Esophagus muscularis mucosa (tissue), 4 donors: Measurements from ENCODE around the gene CPNE7. TPM values are rescaled to one million over a fixed set of nuclear protein-coding genes. Genes with fewer than 3 reads are reported as not detected.
A peak's percentile ranks its signal among the peaks of the same experiment; 100 is the strongest.

Experiments used
- DNase-seq: peaks from one replicate; pipeline ENCODE4 v3.0.0-alpha.2; 2017; ENCODE audit errors: extremely low spot score
- H3K27ac ChIP-seq, 4 donors: fragments of 200-600 bp; sonication (generic); replicated peaks in 1 of 4; 1 replicate in 3 of 4; 2 replicates in 1 of 4; pipeline ENCODE4 v1.5.1; 2016 to 2019; ENCODE audit warnings: mild to moderate bottlenecking in 1 of 4
- H3K27me3 ChIP-seq, 4 donors: fragments of 200-600 bp; sonication (generic); one replicate each; pipeline versions ENCODE4 v1.5.1 to v1.6.0; 2016 to 2019
- H3K36me3 ChIP-seq, 4 donors: fragments of 200-600 bp; sonication (generic); one replicate each; pipeline ENCODE4 v1.5.1; 2016 to 2019
- H3K4me1 ChIP-seq, 4 donors: fragments of 200-600 bp; sonication (generic); one replicate each; pipeline ENCODE4 v1.5.1; 2016 to 2019
- H3K4me3 ChIP-seq, 4 donors: fragments of 200-600 bp; sonication (generic); 1 replicate in 2 of 4; 2 replicates in 2 of 4; pipeline ENCODE4 v1.5.1; 2016 to 2019; ENCODE audit warnings: mild to moderate bottlenecking in 4 of 4, moderate library complexity in 1 of 4
- H3K9me3 ChIP-seq, 4 donors: fragments of 200-600 bp; sonication (generic); 1 replicate in 3 of 4; 2 replicates in 1 of 4; pipeline ENCODE4 v1.5.1; 2016 to 2019
- EP300 ChIP-seq: sonication (generic); formaldehyde crosslinking; IDR thresholded peaks from one replicate; pipeline ENCODE4 v1.6.1; 2017; ENCODE audit warnings: antibody characterized with exemption
- POLR2A ChIP-seq: fragments of 450-650 bp; IDR thresholded peaks from one replicate; pipeline ENCODE4 v1.6.1; 2017; ENCODE audit warnings: antibody characterized with exemption, moderate library complexity, mild to moderate bottlenecking, low read depth
- POLR2AphosphoS5 ChIP-seq, 2 donors: sonication (generic); formaldehyde crosslinking; IDR thresholded peaks; one replicate each; pipeline ENCODE4 v1.6.1; 2017; ENCODE audit warnings: antibody characterized with exemption in 2 of 2
- WGBS: methylation state at CpG from one replicate; pipeline ENCODE4 v1.1.5; 2018; 5-methylcytosine and 5-hydroxymethylcytosine counted together
- intact Hi-C: fragments of 100-400 bp; cut with DNase I; formaldehyde crosslinking; loops from one replicate; pipeline ENCODE4 v1.15.1; 2023
- total RNA-seq, 4 donors: library from RNA; depleted of rRNA; stranded (reverse); fragments of >200 nt; gene quantifications; one replicate each; pipeline versions ENCODE4 v1.1.0 to v1.2.1, GENCODE V29; 2016
- TF ChIP-seq, protein P1 (sequence below), 3 experiments: fragments of 200-600 bp in 2 of 3; fragments of 450-650 bp in 1 of 3; sonication (generic) in 2 of 3; IDR thresholded peaks; one replicate each; pipeline ENCODE4 v1.5.1; 2017 to 2019; ENCODE audit warnings: antibody characterized with exemption in 3 of 3, mild to moderate bottlenecking in 2 of 3, moderate library complexity in 1 of 3

The CPNE7 gene
- total RNA-seq, 4 donors from 2014 or later: 0.83 to 1.7 (median 1.4) TPM; not detected in 1

DNA sequence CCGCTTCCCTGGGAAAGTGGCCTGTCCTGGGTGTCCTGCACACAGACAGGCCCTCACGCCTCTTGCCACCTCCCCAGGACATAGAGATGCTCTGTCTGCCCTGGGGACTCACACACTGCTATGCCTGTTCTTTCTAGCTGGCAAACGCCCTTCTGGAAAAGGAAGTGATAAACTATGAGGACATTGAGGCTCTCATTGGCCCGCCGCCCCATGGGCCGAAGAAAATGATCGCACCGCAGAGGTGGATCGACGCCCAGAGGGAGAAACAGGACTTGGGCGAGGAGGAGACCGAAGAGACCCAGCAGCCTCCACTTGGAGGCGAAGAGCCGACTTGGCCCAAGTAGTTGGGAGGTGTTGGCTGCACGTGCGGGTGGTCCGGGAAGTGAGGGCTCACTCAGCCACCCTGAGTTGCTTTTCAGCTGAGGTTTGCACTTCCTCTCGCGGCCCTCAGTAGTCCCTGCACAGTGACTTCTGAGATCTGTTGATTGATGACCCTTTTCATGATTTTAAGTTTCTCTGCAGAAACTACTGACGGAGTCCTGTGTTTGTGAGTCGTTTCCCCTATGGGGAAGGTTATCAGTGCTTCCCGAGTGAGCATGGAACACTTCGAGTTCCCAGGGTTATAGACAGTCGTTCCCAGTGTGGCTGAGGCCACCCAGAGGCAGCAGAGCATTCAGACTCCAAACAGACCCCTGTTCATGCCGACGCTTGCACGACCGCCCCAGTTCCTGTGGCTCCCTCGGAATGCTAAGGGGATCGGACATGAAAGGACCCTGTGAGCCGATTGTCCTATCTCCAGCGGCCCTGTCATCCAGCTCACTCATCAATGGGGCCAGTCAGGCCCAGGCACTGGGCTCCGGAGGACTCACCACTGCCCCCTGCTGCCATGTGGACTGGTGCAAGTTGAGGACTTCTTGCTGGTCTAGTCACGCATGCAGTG lies 18.5 kb upstream of the CPNE7 start:
- peaks cover 19 to 41% (median 34%) of the 10 kb centered on the region in 4 donors for H3K4me1 ChIP-seq
- WGBS: 62% methylated on average over 33 of the region's 34 CpGs
- no peak overlapping the region for H3K4me3 ChIP-seq
- no peaks in the 10 kb centered on the region for H3K9me3 ChIP-seq
- intact Hi-C loops: no loop called here
- peak overlapping the region in 1 of 4 donors; percentile 39 for H3K27ac ChIP-seq
- peaks cover 0 to 4% (median 0%) of the 10 kb centered on the region in 4 donors for H3K27me3 ChIP-seq
- peaks cover 15 to 65% (median 64%) of the 10 kb centered on the region in 4 donors for H3K36me3 ChIP-seq
- no peak for TF ChIP-seq POLR2A
- TF ChIP-seq POLR2AphosphoS5 (IDR thresholded peaks at IDR 0.05): no peak
- TF ChIP-seq, protein P1, sequence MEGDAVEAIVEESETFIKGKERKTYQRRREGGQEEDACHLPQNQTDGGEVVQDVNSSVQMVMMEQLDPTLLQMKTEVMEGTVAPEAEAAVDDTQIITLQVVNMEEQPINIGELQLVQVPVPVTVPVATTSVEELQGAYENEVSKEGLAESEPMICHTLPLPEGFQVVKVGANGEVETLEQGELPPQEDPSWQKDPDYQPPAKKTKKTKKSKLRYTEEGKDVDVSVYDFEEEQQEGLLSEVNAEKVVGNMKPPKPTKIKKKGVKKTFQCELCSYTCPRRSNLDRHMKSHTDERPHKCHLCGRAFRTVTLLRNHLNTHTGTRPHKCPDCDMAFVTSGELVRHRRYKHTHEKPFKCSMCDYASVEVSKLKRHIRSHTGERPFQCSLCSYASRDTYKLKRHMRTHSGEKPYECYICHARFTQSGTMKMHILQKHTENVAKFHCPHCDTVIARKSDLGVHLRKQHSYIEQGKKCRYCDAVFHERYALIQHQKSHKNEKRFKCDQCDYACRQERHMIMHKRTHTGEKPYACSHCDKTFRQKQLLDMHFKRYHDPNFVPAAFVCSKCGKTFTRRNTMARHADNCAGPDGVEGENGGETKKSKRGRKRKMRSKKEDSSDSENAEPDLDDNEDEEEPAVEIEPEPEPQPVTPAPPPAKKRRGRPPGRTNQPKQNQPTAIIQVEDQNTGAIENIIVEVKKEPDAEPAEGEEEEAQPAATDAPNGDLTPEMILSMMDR (IDR thresholded peaks at IDR 0.05): peak; percentile 56 to 75 (median 58)
- TF ChIP-seq EP300: no peak
- DNase-seq: no peak

DNA sequence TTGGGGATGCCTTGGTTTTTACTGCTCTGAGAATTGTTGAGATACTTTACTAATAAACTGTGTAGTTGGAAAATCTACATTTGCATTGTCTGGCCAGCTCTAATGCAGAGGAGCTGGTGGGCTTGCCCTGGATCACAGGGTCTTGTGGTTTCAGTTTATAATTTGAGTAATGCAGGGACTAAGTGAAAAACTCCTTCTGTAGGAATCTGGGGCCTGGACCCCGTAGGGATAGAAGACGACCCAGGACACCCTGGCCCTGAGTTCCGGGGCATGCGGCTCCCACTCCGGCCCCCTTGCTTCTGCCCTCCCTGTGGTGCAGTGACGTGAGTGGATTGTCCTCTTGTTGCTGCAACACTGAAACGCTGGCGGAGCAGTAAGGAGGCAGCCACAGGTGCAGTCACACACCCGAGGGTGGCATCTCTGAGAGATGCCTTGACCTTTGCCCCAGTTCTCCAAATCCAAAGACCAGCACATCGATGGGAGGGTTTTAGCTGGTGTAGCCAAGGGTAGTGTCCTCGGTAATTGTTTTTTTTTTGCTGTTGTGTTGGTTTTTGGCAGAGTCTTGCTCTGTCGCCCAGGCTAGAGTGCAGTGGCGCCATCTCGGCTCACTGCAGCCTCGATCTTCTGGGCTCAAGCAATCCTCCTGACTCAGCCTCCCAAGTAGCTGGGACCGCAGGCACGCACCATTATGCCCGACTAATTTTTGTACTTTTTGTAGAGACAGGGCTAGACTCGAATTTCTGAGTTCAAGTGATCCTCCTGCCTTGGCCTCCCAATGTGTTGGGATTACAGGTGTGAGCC lies 17.7 kb upstream of the CPNE7 start:
- TF ChIP-seq, protein P1 (IDR thresholded peaks at IDR 0.05): no peak
- TF ChIP-seq POLR2A (no peak), POLR2AphosphoS5 (IDR thresholded peaks at IDR 0.05) (no peak), EP300 (no peak)
- Histone ChIP-seq H3K9me3 (no peaks in the 10 kb centered on the region), H3K4me3 (no peak overlapping the region), H3K27ac (no peak overlapping the region), H3K36me3 (peaks cover 23 to 65% (median 64%) of the 10 kb centered on the region in 4 donors), H3K27me3 (peaks cover 0 to 4% (median 0%) of the 10 kb centered on the region in 4 donors), H3K4me1 (peaks cover 26 to 49% (median 42%) of the 10 kb centered on the region in 4 donors)
- 88% methylated on average over 18 of the region's 19 CpGs for WGBS
- intact Hi-C loops: no loop called here
- DNase-seq: no peak

DNA sequence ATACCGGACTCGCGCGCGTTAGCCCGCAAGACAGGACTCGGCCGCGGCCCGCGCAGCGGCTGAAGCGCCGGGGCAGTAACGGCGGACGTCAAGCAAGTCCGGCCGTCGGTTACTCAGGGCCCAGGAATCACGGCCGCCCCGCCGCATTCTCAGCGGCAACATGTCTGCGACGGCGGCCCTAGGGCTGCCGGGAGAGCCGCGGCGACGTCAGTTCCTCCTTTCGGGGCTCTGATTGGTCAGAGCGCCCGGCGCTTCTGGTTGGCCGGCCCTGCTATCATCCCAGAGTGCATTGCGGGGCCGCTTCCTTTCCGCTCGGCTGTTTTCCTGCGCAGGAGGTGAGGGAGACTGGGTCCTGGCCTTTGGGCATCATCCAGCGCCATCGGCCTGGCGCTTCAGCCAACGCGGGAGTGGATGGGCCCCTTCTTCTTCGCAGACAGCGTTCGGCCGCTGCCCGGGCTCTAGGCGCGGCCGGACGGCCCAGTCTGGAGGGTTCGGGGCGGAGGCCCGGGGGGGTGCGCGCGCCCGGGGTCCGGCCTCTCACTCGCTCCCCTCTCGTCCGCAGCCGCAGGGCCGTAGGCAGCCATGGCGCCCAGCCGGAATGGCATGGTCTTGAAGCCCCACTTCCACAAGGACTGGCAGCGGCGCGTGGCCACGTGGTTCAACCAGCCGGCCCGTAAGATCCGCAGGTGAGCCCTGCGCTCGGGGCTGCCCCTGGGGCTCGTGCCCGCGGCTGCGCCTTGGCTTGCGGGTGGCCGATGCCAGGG lies 15.0 kb upstream of the CPNE7 start, which contains the start of gene RPL13:
Gene RPL13, plus strand, starts transcription at position 305 of the 764 bp plus-strand sequence. Its CDS starts 278 bp downstream, at position 583.
- Histone ChIP-seq H3K36me3 (peaks cover 21 to 60% (median 60%) of the 10 kb centered on the region in 4 donors), H3K27me3 (peaks cover 0 to 4% (median 0%) of the 10 kb centered on the region in 4 donors), H3K9me3 (no peaks in the 10 kb centered on the region), H3K27ac (peak within 1 kb of the TSS; percentile 94 to 99 (median 98)), H3K4me1 (peaks cover 42 to 75% (median 67%) of the 10 kb centered on the region in 4 donors), H3K4me3 (peak within 1 kb of the TSS; percentile 75 to 98 (median 82))
- TF ChIP-seq EP300 (no peak), POLR2A (peak; percentile 93), POLR2AphosphoS5 (IDR thresholded peaks at IDR 0.05) (peak; percentile 99)
- TF ChIP-seq, protein P1 (IDR thresholded peaks at IDR 0.05): peak in 1 of 3 experiments; percentile 30
- intact Hi-C loops: loop anchor here (5.0 kb wide), 1 partner anchor 233 kb away; no protein-coding TSS in a partner anchor
- peak; percentile 98 for DNase-seq
- 0% methylated on average over 11 of the region's 87 CpGs for WGBS
